CD4-positive, alpha-beta T cell treated with Interleukin-6 for 4 hours (primary cell): ENCODE measurements around the gene CGREF1.
A peak's percentile ranks its signal among the peaks of the same experiment; 100 is the strongest.
"Not testable (repeated sequence)": the region's sequence is repeated elsewhere in the genome, so short reads cannot be mapped to it uniquely, and the experiment has no call there.

Experiments
- DNase-seq: peaks from one replicate; pipeline ENCODE4 v3.0.0-alpha.2; 2020; ENCODE audit warnings: mixed read lengths

The CGREF1 gene

GRCh38 chr2:27086090-27086723, 32.7 kb downstream of the CGREF1 start:
- DNase-seq, result peak; percentile 98

- DNase-seq, result peak; percentile 46
Observed at GRCh38 chr2:27085673-27086089, 33.2 kb downstream of the CGREF1 start.

- no peak for DNase-seq
Observed at GRCh38 chr2:27085062-27085672, 33.8 kb downstream of the CGREF1 start.

- DNase-seq, result no peak
Observed at GRCh38 chr2:27084297-27085061, 34.4 kb downstream of the CGREF1 start.

- no peak for DNase-seq
Observed at GRCh38 chr2:27083410-27084296, 35.3 kb downstream of the CGREF1 start.

- DNase-seq, result no peak
Observed at GRCh38 chr2:27082773-27083409, 36.0 kb downstream of the CGREF1 start.

- no peak for DNase-seq
Observed at GRCh38 chr2:27081984-27082772, 36.8 kb downstream of the CGREF1 start.

GRCh38 chr2:27080603-27080936, 38.4 kb downstream of the CGREF1 start:
- no peak for DNase-seq

- no peak for DNase-seq
Observed at GRCh38 chr2:27080140-27080469, 38.8 kb downstream of the CGREF1 start.

- DNase-seq, result no peak
Observed at GRCh38 chr2:27079233-27080139, 39.4 kb downstream of the CGREF1 start.

- no peak for DNase-seq
Observed at GRCh38 chr2:27078267-27079194, 40.4 kb downstream of the CGREF1 start, which contains the start of gene EMILIN1. TSS of gene EMILIN1 (plus strand) at chr2:27078615. CDS start at chr2:27079066, 451 bp downstream.

GRCh38 chr2:27077231-27077630, 41.7 kb downstream of the CGREF1 start:
- no peak for DNase-seq

- no peak for DNase-seq
Observed at GRCh38 chr2:27076323-27076722, 42.6 kb downstream of the CGREF1 start.

- not testable (repeated sequence) for DNase-seq
Observed at GRCh38 chr2:27075566-27075871, 43.4 kb downstream of the CGREF1 start.

GRCh38 chr2:27074738-27075565, 44.0 kb downstream of the CGREF1 start:
- DNase-seq, result peak; percentile 80

- DNase-seq, result no peak
Observed at GRCh38 chr2:27073782-27074181, 45.1 kb downstream of the CGREF1 start.

- no peak for DNase-seq
Observed at GRCh38 chr2:27072920-27073319, 46.0 kb downstream of the CGREF1 start.

GRCh38 chr2:27071990-27072830, 46.7 kb downstream of the CGREF1 start:
- DNase-seq, result no peak
